HG03139 (cell line): ENCODE results near the gene THADA.
"Not testable (repeated sequence)": the region's sequence is repeated elsewhere in the genome, so short reads cannot be mapped to it uniquely, and the experiment has no call there.

Source experiments
- ATAC-seq: cut with Tn5 transposase; IDR thresholded peaks from one replicate; pipeline ENCODE4 v1.9.1; 2021; ENCODE audit not compliant: unreplicated experiment

The THADA gene

GRCh38 chr2:43595603-43596412, at the start of gene THADA:
THADA (minus strand) TSS chr2:43596038; CDS start chr2:43592392, 3,646 bp downstream.
- peak; percentile 94 for ATAC-seq

- no peak for ATAC-seq
Observed at GRCh38 chr2:43643680-43644079, 47.8 kb upstream of the THADA start.

- no peak for ATAC-seq
Observed at GRCh38 chr2:43642363-43642762, 46.5 kb upstream of the THADA start.

- peak; percentile 100 for ATAC-seq
Observed at GRCh38 chr2:43637030-43637803, 41.4 kb upstream of the THADA start, which contains the start of gene PLEKHH2. PLEKHH2 (plus strand) TSS chr2:43637260; CDS start chr2:43644674, 7,414 bp downstream.

GRCh38 chr2:43636621-43637020, 40.8 kb upstream of the THADA start:
- ATAC-seq = no peak

GRCh38 chr2:43636153-43636552, 40.3 kb upstream of the THADA start:
- ATAC-seq = not testable (repeated sequence)

GRCh38 chr2:43634604-43635306, 38.9 kb upstream of the THADA start:
- no peak for ATAC-seq

GRCh38 chr2:43631618-43632317, 35.9 kb upstream of the THADA start:
- no peak for ATAC-seq

GRCh38 chr2:43622931-43623451, 27.2 kb upstream of the THADA start:
- no peak for ATAC-seq

GRCh38 chr2:43619511-43619910, 23.7 kb upstream of the THADA start:
- ATAC-seq = no peak

GRCh38 chr2:43616967-43617680, 21.3 kb upstream of the THADA start:
- no peak for ATAC-seq

- ATAC-seq = no peak
Observed at GRCh38 chr2:43612944-43613343, 17.1 kb upstream of the THADA start.

GRCh38 chr2:43611987-43612894, 16.4 kb upstream of the THADA start:
- ATAC-seq = no peak

- no peak for ATAC-seq
Observed at GRCh38 chr2:43610361-43610760, 14.5 kb upstream of the THADA start.

- no peak for ATAC-seq
Observed at GRCh38 chr2:43609290-43609918, 13.6 kb upstream of the THADA start.

GRCh38 chr2:43605851-43606250, 10.0 kb upstream of the THADA start:
- no peak for ATAC-seq

GRCh38 chr2:43605079-43605655, 9.3 kb upstream of the THADA start:
- ATAC-seq = no peak

GRCh38 chr2:43604674-43605073, 8.8 kb upstream of the THADA start:
- no peak for ATAC-seq
